ENCODE measurements around the gene NXPH3.

NXPH3 gene

DNA sequence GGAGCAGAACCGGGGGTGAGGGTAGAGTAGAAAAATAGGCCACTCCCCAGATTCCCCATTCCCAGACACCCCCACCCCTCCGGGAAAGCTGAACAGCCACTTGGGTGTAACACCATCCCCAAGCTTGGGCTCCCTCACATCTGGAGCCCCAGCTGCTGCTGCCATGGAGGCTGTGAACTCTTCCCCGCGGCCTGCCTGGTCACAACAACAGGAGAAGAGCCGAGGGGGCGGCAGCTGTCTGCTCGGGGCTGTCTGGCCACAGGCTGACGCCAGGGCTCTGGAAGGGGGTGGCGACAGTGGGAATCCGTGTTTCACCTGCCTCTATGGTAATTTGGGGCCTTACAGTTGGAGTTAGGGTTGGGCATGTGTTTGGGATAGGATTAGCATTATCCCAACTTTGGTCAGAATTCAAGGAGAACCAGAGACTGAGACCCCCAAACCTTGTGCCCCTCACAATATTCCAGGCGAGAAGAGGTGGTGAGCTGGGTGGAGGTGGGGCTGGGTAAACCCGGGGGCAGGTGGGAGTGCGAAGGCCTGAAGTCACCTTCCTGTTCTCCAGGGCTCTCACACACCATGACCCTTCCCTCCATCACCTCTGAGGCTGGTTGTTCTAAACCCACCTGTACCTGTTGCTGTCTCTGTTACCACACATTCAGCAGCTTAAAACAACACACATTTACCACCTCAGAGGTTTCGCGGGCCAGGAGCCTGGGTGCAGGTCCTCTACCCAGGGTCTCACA, 29.7 kb upstream of the NXPH3 start:
- no peak overlapping the region for H3K4me3 ChIP-seq (ENCODE audit: control insufficient read depth, low read depth, low read length)
- no peak for DNase-seq (ENCODE audit: low read depth)
- TF ChIP-seq, protein P1, sequence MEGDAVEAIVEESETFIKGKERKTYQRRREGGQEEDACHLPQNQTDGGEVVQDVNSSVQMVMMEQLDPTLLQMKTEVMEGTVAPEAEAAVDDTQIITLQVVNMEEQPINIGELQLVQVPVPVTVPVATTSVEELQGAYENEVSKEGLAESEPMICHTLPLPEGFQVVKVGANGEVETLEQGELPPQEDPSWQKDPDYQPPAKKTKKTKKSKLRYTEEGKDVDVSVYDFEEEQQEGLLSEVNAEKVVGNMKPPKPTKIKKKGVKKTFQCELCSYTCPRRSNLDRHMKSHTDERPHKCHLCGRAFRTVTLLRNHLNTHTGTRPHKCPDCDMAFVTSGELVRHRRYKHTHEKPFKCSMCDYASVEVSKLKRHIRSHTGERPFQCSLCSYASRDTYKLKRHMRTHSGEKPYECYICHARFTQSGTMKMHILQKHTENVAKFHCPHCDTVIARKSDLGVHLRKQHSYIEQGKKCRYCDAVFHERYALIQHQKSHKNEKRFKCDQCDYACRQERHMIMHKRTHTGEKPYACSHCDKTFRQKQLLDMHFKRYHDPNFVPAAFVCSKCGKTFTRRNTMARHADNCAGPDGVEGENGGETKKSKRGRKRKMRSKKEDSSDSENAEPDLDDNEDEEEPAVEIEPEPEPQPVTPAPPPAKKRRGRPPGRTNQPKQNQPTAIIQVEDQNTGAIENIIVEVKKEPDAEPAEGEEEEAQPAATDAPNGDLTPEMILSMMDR (IDR thresholded peaks at IDR 0.05; ENCODE audit: control insufficient read depth, insufficient read depth, low read depth, low read length, missing control alignments), result no peak

DNA sequence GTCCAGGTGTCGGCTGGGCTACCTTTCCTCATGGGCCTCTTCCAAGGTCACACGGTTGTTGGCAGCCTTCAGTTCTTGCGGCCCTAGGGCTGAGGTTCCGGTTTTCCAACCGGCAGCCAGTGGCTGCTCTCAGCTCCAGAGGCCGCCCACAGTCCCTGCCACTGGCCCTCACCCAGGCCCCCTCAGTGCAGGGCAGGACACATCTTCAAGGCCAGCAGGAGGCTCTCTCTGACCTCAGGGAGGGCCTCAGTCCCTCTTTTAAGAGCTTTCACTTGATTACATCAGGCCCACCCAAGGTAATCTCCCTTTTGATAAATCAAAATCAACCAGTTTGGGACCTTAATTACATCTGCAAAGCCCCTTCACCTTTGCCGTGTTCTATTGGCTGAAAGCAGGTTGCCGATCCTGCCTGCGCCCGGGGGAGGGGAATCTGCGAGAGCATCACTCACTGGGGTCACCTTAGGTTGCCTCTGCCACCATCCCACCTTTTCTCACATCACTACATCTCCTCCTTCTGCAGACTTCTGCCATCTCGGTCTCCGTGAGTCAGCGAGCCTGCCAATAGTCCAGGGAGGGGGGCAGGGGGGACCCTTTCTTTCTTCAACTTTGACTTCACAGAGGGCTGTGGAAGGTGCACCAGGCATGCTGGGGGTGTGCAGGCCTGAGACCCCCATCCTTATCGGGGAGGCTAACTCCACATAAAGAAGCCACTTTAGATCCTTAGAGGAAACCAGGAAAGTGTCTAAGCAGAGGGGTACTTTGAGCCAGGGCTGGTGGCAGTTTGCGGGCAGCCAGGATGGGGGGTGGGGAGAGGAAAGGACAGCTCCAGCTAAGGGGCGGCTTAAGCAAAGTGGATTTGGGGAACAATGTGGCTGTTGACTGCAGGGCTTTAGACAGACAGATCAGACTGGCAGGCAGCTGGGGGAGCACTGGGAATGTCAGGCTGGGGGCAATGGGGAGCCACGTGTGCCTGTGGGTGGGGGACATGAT, 28.8 kb upstream of the NXPH3 start:
- TF ChIP-seq, protein P1 (IDR thresholded peaks at IDR 0.05; ENCODE audit: control insufficient read depth, insufficient read depth, low read depth, low read length, missing control alignments), result no peak
- H3K4me3 ChIP-seq (ENCODE audit: control insufficient read depth, low read depth, low read length), result no peak overlapping the region
- no peak for DNase-seq (ENCODE audit: low read depth)

DNA sequence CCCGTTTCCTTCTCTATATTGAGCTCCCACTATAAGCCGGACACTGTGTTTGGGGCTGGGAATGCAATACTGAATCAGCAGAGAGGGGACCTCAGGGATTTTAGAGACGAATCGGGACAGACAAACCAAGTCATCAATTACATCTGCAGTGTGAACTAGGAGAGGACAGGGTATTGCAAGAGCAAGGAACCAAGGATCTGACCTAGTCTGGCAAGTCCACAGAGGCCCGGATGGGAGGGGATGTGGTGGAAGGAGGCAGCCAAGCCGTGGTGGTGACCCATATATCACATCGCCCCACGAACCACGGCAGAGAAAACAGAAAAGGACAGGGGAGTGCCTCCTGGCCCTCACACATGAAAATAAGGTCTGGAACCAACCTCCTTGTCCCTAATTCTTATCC, 28.1 kb upstream of the NXPH3 start:
- DNase-seq (ENCODE audit: low read depth), result no peak
- TF ChIP-seq, protein P1 (IDR thresholded peaks at IDR 0.05; ENCODE audit: control insufficient read depth, insufficient read depth, low read depth, low read length, missing control alignments), result no peak
- H3K4me3 ChIP-seq (ENCODE audit: control insufficient read depth, low read depth, low read length), result no peak overlapping the region

DNA sequence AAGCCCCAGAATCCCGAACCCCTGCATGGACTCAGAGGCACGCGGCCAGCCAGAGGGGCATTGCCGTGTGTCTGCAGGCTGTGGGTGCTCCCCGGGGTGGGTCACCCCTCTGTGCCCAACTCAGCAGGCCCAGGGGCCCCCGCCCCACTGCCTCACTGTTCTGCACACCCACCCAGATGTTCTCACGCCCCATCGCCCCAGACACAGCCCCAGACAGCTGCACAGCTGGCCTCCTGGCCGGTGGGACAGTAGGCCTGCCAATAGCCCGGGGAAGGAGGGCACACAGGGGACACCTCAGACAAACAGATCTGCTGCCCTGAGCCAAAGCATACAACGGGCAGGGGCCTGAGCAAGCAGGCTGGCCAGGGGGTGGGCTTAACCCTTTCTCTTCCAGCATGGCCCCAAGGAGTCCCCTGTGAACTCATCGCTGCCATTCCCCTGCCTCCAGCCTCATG, 27.6 kb upstream of the NXPH3 start:
- DNase-seq (ENCODE audit: low read depth), result no peak
- no peak overlapping the region for H3K4me3 ChIP-seq (ENCODE audit: control insufficient read depth, low read depth, low read length)
- TF ChIP-seq, protein P1 (IDR thresholded peaks at IDR 0.05; ENCODE audit: control insufficient read depth, insufficient read depth, low read depth, low read length, missing control alignments), result no peak

DNA sequence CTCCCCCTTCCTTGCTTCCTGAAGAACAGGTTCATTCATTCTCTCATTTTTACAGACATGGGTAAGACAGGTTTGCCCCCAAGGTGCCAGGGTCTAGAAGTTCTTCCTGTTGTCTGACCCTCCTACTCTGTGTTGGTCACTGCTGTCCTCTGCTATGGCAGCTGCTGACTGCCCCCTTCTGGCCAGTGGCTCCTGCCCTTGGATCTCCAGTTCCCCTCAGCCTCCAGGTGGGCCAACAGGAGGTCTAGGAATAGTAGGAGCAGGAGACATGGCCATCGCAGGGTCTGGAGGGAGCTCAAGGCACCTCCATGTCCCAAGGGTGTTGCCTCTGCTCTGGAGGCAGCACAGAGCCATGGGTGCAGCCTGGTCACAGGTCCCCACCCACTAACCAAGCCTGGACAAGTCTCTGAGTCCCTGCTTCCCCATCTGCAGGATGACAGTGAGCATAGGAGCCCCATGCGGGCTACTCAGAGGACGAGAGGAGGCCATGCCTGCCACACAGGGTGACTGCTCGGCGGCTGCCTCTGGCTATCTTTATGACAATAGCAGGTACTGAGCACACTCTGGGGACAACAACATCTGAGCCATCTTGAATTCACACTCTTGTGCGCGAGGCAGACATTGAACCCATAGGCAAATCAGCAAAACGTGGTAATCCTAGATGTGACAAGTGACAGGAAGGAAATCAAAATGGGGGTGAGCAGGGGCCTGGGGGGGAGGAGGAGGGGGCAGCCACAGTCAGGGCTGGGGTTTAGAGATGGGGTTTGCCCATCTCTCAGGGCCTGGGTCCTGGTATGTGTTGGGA, 27.0 kb upstream of the NXPH3 start:
- TF ChIP-seq, protein P1 (IDR thresholded peaks at IDR 0.05; ENCODE audit: control insufficient read depth, insufficient read depth, low read depth, low read length, missing control alignments), result peak; percentile 85
- DNase-seq (ENCODE audit: low read depth), result no peak
- no peak overlapping the region for H3K4me3 ChIP-seq (ENCODE audit: control insufficient read depth, low read depth, low read length)

DNA sequence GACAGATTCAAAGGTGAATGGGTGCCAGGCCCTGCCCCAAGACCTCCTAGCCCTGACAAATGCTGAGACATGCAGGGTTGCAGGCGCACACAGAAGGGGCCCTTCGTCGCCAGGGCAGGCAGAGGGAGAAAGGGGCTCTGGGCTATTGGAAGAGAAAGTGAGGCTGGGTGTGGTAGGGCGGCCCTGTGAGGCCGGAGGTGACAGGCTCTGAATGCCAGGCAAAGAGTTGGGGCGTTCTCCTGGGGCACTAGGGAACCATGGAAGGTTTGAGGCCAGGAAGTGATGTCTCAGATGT, 26.4 kb upstream of the NXPH3 start:
- H3K4me3 ChIP-seq (ENCODE audit: control insufficient read depth, low read depth, low read length), result no peak overlapping the region
- TF ChIP-seq, protein P1 (IDR thresholded peaks at IDR 0.05; ENCODE audit: control insufficient read depth, insufficient read depth, low read depth, low read length, missing control alignments), result no peak
- DNase-seq (ENCODE audit: low read depth), result no peak

Data from AG09309 (cell line).